ENCODE results near the gene NUMB.
"Not testable (repeated sequence)": the region's sequence is repeated elsewhere in the genome, so short reads cannot be mapped to it uniquely, and the experiment has no call there.

The NUMB gene

GRCh38 chr14:73422515-73422914 is 35.8 kb downstream of the NUMB start:
- no peak for DNase-seq (ENCODE audit: low read depth in 2 of 2)

GRCh38 chr14:73418227-73418626 is 40.1 kb downstream of the NUMB start:
- DNase-seq (ENCODE audit: low read depth in 2 of 2): no peak

DNA sequence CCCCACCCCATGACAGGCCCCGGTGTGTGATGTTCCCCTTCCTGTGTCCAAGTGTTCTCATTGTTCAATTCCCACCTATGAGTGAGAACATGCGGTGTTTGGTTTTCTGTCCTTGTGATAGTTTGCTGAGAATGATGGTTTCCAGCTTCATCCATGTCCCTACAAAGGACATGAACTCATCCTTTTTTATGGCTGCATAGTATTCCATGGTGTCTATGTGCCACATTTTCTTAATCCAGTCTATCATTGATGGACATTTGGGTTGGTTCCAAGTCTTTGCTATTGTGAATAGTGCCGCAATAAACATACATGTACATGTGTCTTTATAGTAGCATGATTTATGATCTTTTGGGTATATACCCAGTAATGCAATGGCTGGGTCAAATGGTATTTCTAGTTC is 52.1 kb downstream of the NUMB start:
- DNase-seq (ENCODE audit: low read depth in 2 of 2): not testable (repeated sequence)

DNA sequence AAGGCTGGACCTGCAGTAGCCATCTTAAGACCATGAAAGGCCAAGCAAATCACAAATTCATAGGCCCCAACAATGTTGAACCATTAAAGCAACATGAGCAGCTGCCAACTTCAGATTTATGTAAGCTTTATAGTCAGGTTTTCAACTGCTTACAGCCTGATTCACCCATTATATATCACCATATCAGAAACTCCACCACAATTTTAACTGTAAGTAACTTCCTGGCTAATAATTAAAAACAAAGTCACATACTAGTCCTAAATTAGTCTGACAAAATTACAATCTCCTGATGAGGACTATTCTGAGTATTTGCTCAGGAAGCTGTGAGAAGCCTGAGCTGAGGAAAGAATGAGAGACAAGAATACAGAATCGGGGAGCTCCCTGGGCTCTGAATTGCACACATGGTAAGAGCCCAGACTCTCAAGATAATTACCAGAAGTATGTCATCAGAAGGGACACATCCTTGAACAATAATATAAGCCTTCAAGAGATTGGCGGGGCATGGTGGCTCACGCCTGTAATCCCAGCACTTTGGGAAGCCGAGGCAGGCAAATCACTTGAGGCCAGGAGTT is 55.1 kb downstream of the NUMB start:
- DNase-seq (ENCODE audit: low read depth in 2 of 2): no peak

- DNase-seq (ENCODE audit: low read depth in 2 of 2): no peak
These were observed 55.8 kb downstream of the NUMB start for GRCh38 chr14:73402579-73402978.

- DNase-seq (ENCODE audit: low read depth in 2 of 2): no peak
These were observed 60.5 kb downstream of the NUMB start for GRCh38 chr14:73397810-73398209.

- no peak for DNase-seq (ENCODE audit: low read depth in 2 of 2)
These were observed 64.0 kb downstream of the NUMB start for GRCh38 chr14:73394317-73394716.

GRCh38 chr14:73393375-73393774 is 65.0 kb downstream of the NUMB start:
- DNase-seq (ENCODE audit: low read depth in 2 of 2): no peak

DNA sequence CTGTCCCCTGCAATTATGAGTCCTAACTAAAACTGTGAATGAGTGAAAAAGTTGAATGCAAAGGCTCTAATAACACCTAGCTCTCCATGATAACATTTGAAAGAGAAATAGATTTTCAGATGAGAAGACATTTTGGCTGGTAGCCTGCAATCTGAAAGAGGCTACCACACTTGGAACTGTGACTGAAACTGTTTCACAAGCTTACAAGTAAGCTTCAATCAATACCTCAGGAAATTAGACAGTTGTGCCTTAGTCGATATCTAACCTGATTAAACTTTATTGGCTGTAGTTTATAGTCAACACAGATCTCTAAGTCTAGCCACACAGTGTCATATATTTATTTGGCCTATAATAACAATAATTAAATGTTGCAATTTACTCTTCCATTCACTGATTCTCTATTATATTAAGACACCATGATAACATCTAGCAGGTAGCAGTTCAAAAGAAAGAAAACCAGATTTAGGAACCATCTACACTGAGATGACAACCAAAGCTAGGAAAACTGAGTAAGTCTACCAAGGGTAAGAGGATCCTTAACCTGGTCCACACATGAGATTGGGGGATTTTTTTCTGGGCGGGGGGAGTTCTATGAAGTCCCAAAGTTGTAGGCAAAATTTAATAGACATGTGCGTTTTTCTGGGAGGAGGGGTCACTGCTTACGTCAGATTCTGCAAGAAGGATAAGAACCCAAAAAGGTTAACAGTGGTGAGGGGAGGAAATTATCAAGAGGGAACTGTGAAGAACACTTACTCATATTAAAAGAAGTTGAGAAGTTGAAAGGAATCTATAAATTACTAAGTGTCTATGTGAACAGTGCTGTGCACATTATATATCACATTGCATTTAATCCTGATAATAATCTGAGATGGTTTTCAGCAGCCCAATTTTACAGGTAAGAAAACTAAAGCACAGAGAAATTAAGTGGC is 65.8 kb downstream of the NUMB start:
- DNase-seq (ENCODE audit: low read depth in 2 of 2): no peak

DNA sequence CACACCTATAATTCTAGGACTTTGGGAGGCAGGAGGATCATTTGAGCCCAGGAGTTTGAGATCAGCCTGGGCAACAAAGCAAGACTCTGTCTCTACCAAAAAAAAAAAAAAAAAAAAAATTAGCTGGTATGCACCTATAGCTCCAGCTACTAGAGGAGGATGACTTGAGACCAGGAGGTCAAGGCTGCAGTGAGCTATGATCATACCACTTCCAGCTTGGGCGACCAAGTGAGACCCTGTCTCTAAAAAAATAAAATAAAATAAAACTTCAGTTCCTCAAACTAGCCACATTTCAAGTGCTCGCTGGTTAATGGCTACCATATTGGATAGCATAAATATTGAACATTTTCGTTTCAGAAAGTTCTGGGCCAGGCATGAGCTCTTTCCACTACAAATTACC is 70.5 kb downstream of the NUMB start:
- DNase-seq (ENCODE audit: low read depth in 2 of 2): not testable (repeated sequence)

DNA sequence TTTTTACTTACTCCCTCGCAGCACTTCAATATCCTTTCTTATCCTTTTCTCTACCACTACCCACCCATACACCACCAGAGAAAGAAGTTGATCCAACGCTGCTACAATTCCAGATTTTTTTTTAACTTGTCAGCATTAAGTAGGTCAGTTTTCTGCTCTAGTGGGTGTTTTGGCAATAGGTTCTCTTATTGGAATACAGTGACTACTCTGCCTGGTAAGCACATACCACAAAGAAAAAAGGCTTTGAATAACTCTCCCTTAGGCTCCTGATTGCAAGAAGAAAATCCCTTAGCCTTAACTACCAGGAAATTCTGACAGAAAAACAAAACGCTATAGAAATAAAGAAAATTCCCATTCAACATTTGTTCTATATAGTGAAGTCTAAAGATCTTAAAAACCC is 72.0 kb downstream of the NUMB start:
- DNase-seq (ENCODE audit: low read depth in 2 of 2): no peak

GRCh38 chr14:73385021-73385420 is 73.3 kb downstream of the NUMB start:
- DNase-seq (ENCODE audit: low read depth in 2 of 2): not testable (repeated sequence)

DNA sequence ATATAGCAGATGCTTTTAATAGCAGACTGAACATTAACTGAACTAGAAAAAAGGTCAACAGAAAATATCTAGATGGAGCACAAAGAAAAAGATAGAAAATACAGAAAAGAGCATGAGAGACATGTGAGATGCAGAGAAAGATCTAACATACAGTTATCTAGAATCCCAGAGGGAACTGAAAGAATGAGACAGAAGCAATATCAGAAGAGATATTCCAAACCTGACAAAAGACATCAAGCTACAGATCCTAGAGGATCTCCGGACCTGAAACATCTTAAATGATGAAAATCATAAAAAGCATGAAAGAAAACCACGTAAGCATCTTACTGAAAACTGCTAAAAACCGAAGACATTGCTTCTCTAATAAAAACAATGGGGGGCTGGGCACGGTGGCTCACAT is 75.0 kb downstream of the NUMB start:
- no peak for DNase-seq (ENCODE audit: low read depth in 2 of 2)

DNA sequence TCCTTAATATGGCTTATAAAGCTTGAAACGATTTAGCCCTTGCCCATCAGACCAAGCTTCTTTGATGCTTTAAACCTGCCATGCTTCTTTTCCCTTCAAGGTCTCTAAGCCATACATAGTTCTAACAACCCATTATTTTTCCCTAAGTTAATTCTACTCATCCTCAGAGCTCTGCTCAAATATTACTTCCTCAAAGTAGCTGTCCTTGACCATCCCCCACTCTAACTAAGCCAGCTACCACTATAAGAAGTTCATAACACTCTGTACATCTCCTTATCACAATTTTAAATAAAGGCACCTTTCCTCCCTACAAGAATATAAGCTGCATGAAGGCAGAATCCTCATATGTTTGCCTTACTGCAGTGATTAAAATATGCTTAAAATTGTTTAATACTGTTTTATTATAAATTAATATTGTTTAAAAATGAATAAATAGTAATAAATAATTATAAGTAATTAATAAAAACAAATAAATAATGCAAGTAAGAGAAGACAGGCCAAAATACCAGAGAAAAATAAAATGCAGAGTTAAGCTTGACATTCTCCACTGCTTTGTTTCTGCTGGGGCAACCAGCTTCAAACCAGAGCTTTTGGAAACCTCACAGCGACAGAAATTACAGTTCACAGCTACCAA is 76.8 kb downstream of the NUMB start:
- no peak for DNase-seq (ENCODE audit: low read depth in 2 of 2)

GRCh38 chr14:73376585-73376984 is 81.8 kb downstream of the NUMB start:
- no peak for DNase-seq (ENCODE audit: low read depth in 2 of 2)

DNA sequence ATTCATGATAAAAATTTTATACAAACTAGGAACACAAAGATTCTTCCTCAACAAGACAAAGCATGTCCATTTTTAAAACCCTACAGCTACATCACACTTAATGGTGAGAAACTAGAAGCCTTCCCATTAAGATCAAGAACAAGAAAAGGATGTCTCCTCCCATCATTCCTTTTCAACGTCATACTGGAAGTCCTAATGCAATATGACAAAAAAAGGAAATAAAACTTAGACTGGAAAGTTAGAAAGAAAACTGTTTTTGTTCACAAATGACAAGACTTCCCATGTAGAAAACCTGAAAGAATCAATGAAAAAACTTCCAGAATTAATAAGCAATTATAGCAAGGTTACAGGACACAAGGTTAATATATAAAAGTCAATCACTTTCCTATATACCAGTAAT is 82.5 kb downstream of the NUMB start:
- no peak for DNase-seq (ENCODE audit: low read depth in 2 of 2)

GRCh38 chr14:73374218-73374617 is 84.1 kb downstream of the NUMB start:
- DNase-seq (ENCODE audit: low read depth in 2 of 2): no peak

- no peak for DNase-seq (ENCODE audit: low read depth in 2 of 2)
These were observed 85.8 kb downstream of the NUMB start for GRCh38 chr14:73372529-73372928.

- DNase-seq (ENCODE audit: low read depth in 2 of 2): no peak
These were observed 87.8 kb downstream of the NUMB start for GRCh38 chr14:73370561-73370960.

- no peak for DNase-seq (ENCODE audit: low read depth in 2 of 2)
These were observed 88.9 kb downstream of the NUMB start for GRCh38 chr14:73369428-73369827.

DNA sequence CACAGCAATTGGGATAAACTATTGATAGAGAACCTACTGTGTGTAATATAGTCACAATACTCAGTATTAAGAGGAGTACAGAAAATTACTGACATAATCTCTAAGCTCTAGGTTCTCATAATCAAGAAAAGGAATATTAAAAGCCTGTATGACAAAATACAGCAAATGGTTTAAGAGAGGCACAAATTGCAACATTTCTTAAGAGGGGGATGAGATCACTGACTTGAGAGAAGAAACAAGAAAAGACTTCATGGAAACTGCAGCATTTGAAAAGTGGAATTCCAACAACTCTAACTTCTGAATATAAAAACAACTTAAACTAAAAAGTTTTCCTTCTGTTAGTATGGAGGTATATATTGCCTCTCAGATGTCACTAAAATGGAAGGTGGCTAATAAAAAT is 89.7 kb downstream of the NUMB start:
- DNase-seq (ENCODE audit: low read depth in 2 of 2): no peak

DNA sequence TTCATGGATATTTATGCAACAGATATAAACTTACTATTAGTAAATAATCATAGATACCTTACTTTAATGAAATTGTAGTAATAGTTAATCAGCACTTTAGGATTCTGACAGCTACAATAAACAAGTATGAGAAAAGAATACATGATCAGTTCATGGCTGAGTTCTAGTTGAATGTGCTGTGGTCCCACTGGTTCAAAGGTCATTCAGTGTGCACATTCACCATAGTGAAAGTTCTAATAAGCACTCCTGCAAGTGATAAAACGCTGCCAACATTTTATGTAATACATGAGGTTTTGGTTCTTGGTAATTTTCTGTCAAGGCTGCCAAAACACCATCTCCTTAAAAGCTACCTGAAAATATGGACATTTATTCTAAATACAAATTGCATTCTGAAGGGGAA is 92.6 kb downstream of the NUMB start:
- DNase-seq (ENCODE audit: low read depth in 2 of 2): no peak

GRCh38 chr14:73364559-73364958 is 93.8 kb downstream of the NUMB start:
- no peak for DNase-seq (ENCODE audit: low read depth in 2 of 2)
